HepG2 (cell line): Measurements from ENCODE around the gene SSBP4. TPM values are rescaled to one million over a fixed set of nuclear protein-coding genes. Genes with fewer than 3 reads are reported as not detected.

Experiments used
- CHD2 ChIP-seq: IDR thresholded peaks from 2 replicates; pipeline ENCODE4 v1.6.1; 2011; ENCODE audit warnings: low read depth, low read length, improper control_type of control experiment
- CSRNP1 ChIP-seq: sonication (generic); formaldehyde crosslinking; IDR thresholded peaks from 2 replicates; pipeline ENCODE4 v1.8.1; 2023; ENCODE audit warnings: mild to moderate bottlenecking, missing genetic modification reagents
- ERF ChIP-seq: IDR thresholded peaks from 2 replicates; pipeline ENCODE4 v1.6.1; 2018; ENCODE audit warnings: missing biosample characterization, missing genetic modification reagents
- FOXJ3 ChIP-seq: sonication (generic); formaldehyde crosslinking; IDR thresholded peaks from 2 replicates; pipeline ENCODE4 v1.4.0; 2020; ENCODE audit warnings: missing genetic modification reagents, mild to moderate bottlenecking, borderline replicate concordance
- GRHL1 ChIP-seq: sonication (generic); formaldehyde crosslinking; conservative IDR thresholded peaks from 2 replicates; pipeline ENCODE4 v1.8.0; 2022; ENCODE audit warnings: missing genetic modification reagents
- HDAC2 ChIP-seq: sonication (generic); formaldehyde crosslinking; IDR thresholded peaks from 2 replicates; pipeline ENCODE4 v1.4.0; 2020; ENCODE audit warnings: missing genetic modification reagents
- HNRNPL ChIP-seq: fragments of 200-400 bp; formaldehyde crosslinking; IDR thresholded peaks from 2 replicates; pipeline ENCODE4 v1.6.1; 2017; ENCODE audit warnings: mild to moderate bottlenecking, low read depth, low read length
- JUNB ChIP-seq: sonication (generic); formaldehyde crosslinking; IDR thresholded peaks from 2 replicates; pipeline ENCODE4 v1.8.0; 2022; ENCODE audit warnings: missing genetic modification reagents, mild to moderate bottlenecking, borderline replicate concordance
- MEIS1 ChIP-seq: sonication (generic); formaldehyde crosslinking; IDR thresholded peaks from 2 replicates; pipeline ENCODE4 v1.9.0; 2021; ENCODE audit warnings: mild to moderate bottlenecking, missing genetic modification reagents, moderate library complexity, borderline replicate concordance
- POLR2G ChIP-seq: fragments of 200-400 bp; formaldehyde crosslinking; IDR thresholded peaks from 2 replicates; pipeline ENCODE4 v1.6.1; 2018; ENCODE audit warnings: mild to moderate bottlenecking, low read depth, low read length, moderate library complexity
- RARA ChIP-seq: IDR thresholded peaks from 2 replicates; pipeline ENCODE4 v1.6.1; 2016; ENCODE audit warnings: missing genetic modification reagents, missing compliant biosample characterization
- RFX5 ChIP-seq: IDR thresholded peaks from 2 replicates; pipeline ENCODE4 v1.6.1; 2011; ENCODE audit warnings: low read depth, low read length, improper control_type of control experiment
- SMARCC2 ChIP-seq: fragments of 450-650 bp; IDR thresholded peaks from 2 replicates; pipeline ENCODE4 v1.6.1; 2017; ENCODE audit warnings: antibody characterized with exemption, mild to moderate bottlenecking
- SNAPC2 ChIP-seq: sonication (generic); formaldehyde crosslinking; IDR thresholded peaks from 2 replicates; pipeline ENCODE4 v1.8.1; 2022; ENCODE audit warnings: mild to moderate bottlenecking, missing genetic modification reagents
- TAF1 ChIP-seq: sonication (generic); formaldehyde crosslinking; IDR thresholded peaks from 2 replicates; pipeline ENCODE4 v1.4.0; 2020; ENCODE audit warnings: missing genetic modification reagents
- TEF ChIP-seq: sonication (generic); formaldehyde crosslinking; IDR thresholded peaks from 2 replicates; pipeline ENCODE4 v1.5.0; 2020; ENCODE audit warnings: missing genetic modification reagents
- ZBTB2 ChIP-seq: sonication (generic); formaldehyde crosslinking; IDR thresholded peaks from 2 replicates; pipeline ENCODE4 v1.8.0; 2022; ENCODE audit warnings: low read depth, missing genetic modification reagents
- ZBTB38 ChIP-seq: sonication (generic); formaldehyde crosslinking; IDR thresholded peaks from 2 replicates; pipeline ENCODE4 v1.5.1; 2020; ENCODE audit warnings: mild to moderate bottlenecking, missing genetic modification reagents
- ZBTB43 ChIP-seq: sonication (generic); formaldehyde crosslinking; conservative IDR thresholded peaks from 2 replicates; pipeline ENCODE4 v1.4.0; 2020; ENCODE audit warnings: missing genetic modification reagents
- ZKSCAN1 ChIP-seq: fragments of 150-350 bp; IDR thresholded peaks from 2 replicates; pipeline ENCODE4 v1.6.1; 2014; ENCODE audit warnings: low read length
- ZNF124 ChIP-seq: sonication (generic); formaldehyde crosslinking; IDR thresholded peaks from 2 replicates; pipeline ENCODE4 v1.4.0; 2020; ENCODE audit warnings: missing genetic modification reagents
- ZNF136 ChIP-seq: sonication (generic); formaldehyde crosslinking; IDR thresholded peaks from 2 replicates; pipeline ENCODE4 v1.8.1; 2022; ENCODE audit warnings: low read depth, mild to moderate bottlenecking, moderate library complexity, missing genetic modification reagents
- ZNF512 ChIP-seq: sonication (generic); formaldehyde crosslinking; IDR thresholded peaks from 2 replicates; pipeline ENCODE4 v1.4.0; 2020; ENCODE audit warnings: mild to moderate bottlenecking, missing genetic modification reagents
- ZNF746 ChIP-seq: sonication (generic); formaldehyde crosslinking; IDR thresholded peaks from 2 replicates; pipeline ENCODE4 v1.8.0; 2022; ENCODE audit warnings: mild to moderate bottlenecking, missing genetic modification reagents
- polyA plus RNA-seq, 8 experiments: library from polyadenylated mRNA; depleted of rRNA in 3 of 8; stranded (reverse) in 7 of 8; unstranded in 1 of 8; fragments of >200 nt; fragmentation: Illumina TruSeq in 4 of 8; extraction: Trizol in 4 of 8; gene quantifications; 2 replicates each; pipeline versions ENCODE4 v1.2.1 to v1.2.3, GENCODE V29; 2011 to 2016; ENCODE audit warnings: low read depth in 4 of 8, missing spikeins in 1 of 8, mixed read lengths in 1 of 8; ENCODE audit not compliant: insufficient read depth in 1 of 8
- total RNA-seq, 5 experiments: library from RNA; depleted of rRNA; stranded (reverse); fragments of >200 nt; fragmentation: Illumina TruSeq; extraction: Trizol; gene quantifications; 2 replicates each; pipeline ENCODE4 v1.2.3, GENCODE V29; 2016; ENCODE audit warnings: low read depth in 1 of 5

SSBP4 gene
- total and polyA plus RNA-seq, 2 of the 13 experiments (the other 11 are each of a cell fraction or from before 2014, with no cell fraction given), result 20.8 to 39.5 TPM

GRCh38 chr19:18419195-18419698 is at the start of gene SSBP4 (continued):
- 0 out of 2 replicates have a peak, but pooled peaks have one; percentile 46 for TF ChIP-seq ZBTB43 (CRISPR knock-in tag)
- no peak for TF ChIP-seq MEIS1 (CRISPR knock-in tag)
- no peak for TF ChIP-seq GRHL1 (CRISPR knock-in tag)
- TF ChIP-seq HDAC2, result no peak
- TF ChIP-seq CHD2, result no peak
- no peak for TF ChIP-seq ZNF124 (CRISPR knock-in tag)
- no peak for TF ChIP-seq RARA (CRISPR knock-in tag)
- no peak for TF ChIP-seq ZNF512
- no peak for TF ChIP-seq SNAPC2 (CRISPR knock-in tag)
- TF ChIP-seq ZBTB38 (CRISPR knock-in tag), result no peak
- no peak for TF ChIP-seq ZKSCAN1
- 0 out of 2 replicates have a peak, but pooled peaks have one; percentile 46 for TF ChIP-seq ZBTB2 (CRISPR knock-in tag)
- no peak for TF ChIP-seq HNRNPL
- TF ChIP-seq POLR2G, result no peak
- no peak for TF ChIP-seq CSRNP1
- no peak; the same call in 1 of the 2 replicates for TF ChIP-seq ZNF746 (CRISPR knock-in tag)
- no peak for TF ChIP-seq ERF (CRISPR knock-in tag)
- TF ChIP-seq SMARCC2, result no peak
- TF ChIP-seq JUNB (CRISPR knock-in tag), result no peak
- no peak for TF ChIP-seq TAF1 (CRISPR knock-in tag)
- no peak for TF ChIP-seq FOXJ3
- TF ChIP-seq ZNF136 (CRISPR knock-in tag), result no peak
- no peak for TF ChIP-seq RFX5
- TF ChIP-seq TEF (CRISPR knock-in tag), result no peak
